DOHH2 (cell line): Measurements from ENCODE around the gene ELF5.

Experiments used
- EZH2phosphoT487 ChIP-seq: fragments of 200-600 bp; sonication (generic); IDR thresholded peaks from 2 replicates; pipeline ENCODE4 v1.6.1; 2017; ENCODE audit warnings: borderline replicate concordance, mild to moderate bottlenecking, antibody characterized with exemption, low read length, moderate library complexity, mixed read lengths
- TF ChIP-seq, protein P1 (sequence below): fragments of 200-600 bp; sonication (generic); IDR thresholded peaks from one replicate; pipeline ENCODE4 v1.5.1; 2014; ENCODE audit warnings: antibody characterized with exemption, mild to moderate bottlenecking, low read depth, low read length; ENCODE audit not compliant: poor library complexity, severe bottlenecking

DNA sequence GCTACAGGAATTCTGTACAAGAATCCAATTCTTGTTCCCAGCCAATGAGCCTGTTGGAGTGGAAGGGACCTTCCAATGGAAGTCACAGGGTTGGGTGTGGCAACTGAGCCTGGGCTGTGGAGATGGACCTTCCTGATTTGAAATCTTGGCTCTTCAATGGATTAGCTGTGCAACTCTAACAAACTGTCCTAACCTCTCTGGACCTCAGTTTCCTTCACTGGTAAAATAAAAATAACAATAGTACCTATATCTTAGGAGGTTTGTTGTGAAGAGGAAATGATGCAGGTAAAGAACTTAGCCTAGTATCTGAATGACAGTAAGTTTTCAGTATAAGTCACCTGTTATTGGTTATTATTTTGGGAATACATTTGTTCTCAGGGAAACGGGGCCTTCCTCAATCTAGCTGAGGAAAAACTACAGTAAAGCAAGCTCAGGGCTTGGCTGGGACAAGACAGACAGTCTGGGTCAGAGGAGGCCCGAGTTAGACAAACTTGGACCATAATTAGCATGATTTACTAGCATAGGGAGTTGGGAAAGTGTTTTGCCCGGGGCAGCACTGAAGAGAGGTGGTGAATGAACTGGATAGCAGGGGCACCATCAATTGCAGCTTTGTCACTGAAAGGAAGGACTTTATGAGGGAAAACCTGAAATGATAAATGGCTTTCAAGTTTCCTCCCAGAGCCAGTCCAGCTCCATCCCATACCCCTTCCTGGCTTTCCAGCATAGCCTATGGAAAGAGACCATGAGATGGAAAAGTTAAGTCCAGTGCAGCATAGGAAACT is 13.7 kb downstream of the ELF5 start:
- TF ChIP-seq, protein P1, sequence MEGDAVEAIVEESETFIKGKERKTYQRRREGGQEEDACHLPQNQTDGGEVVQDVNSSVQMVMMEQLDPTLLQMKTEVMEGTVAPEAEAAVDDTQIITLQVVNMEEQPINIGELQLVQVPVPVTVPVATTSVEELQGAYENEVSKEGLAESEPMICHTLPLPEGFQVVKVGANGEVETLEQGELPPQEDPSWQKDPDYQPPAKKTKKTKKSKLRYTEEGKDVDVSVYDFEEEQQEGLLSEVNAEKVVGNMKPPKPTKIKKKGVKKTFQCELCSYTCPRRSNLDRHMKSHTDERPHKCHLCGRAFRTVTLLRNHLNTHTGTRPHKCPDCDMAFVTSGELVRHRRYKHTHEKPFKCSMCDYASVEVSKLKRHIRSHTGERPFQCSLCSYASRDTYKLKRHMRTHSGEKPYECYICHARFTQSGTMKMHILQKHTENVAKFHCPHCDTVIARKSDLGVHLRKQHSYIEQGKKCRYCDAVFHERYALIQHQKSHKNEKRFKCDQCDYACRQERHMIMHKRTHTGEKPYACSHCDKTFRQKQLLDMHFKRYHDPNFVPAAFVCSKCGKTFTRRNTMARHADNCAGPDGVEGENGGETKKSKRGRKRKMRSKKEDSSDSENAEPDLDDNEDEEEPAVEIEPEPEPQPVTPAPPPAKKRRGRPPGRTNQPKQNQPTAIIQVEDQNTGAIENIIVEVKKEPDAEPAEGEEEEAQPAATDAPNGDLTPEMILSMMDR = no peak
- no peak for TF ChIP-seq EZH2phosphoT487
